Mammary epithelial cell (primary cell): ENCODE measurements around the gene CAB39L.

Source experiments
- EZH2 ChIP-seq: IDR thresholded peaks from 2 replicates; pipeline ENCODE4 v1.6.1; 2012; ENCODE audit warnings: low read length, inconsistent platforms, borderline replicate concordance
- TF ChIP-seq, protein P1 (sequence below), 2 donors: IDR thresholded peaks in 1 of 2; conservative IDR thresholded peaks in 1 of 2; 2 replicates each; pipeline ENCODE4 v1.5.1; 2011 to 2012; ENCODE audit warnings: inconsistent platforms in 2 of 2, low read length in 2 of 2, mild to moderate bottlenecking in 2 of 2, control low read depth in 1 of 2, low read depth in 1 of 2; ENCODE audit not compliant: insufficient read depth in 1 of 2; ENCODE audit errors: extremely low read depth in 1 of 2

DNA sequence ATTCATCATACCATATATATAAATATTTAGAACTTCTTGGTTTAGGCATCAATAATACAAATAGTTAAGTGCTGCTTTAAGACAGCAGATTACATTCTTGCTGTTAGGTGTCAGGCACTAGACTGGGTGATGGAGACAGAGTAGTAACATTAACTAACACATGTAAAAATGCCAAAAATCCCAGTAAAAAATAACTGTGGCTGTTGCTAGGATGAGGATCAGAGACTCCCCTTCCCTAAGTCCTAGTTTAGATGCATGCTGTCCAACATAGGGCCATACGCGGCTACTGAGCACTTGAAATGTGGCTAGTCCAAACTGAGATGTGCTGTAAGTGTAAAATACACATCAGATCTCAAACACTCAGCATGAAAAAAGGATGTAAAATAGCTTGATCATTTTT, 101.4 kb downstream of the CAB39L start:
- TF ChIP-seq, protein P1, sequence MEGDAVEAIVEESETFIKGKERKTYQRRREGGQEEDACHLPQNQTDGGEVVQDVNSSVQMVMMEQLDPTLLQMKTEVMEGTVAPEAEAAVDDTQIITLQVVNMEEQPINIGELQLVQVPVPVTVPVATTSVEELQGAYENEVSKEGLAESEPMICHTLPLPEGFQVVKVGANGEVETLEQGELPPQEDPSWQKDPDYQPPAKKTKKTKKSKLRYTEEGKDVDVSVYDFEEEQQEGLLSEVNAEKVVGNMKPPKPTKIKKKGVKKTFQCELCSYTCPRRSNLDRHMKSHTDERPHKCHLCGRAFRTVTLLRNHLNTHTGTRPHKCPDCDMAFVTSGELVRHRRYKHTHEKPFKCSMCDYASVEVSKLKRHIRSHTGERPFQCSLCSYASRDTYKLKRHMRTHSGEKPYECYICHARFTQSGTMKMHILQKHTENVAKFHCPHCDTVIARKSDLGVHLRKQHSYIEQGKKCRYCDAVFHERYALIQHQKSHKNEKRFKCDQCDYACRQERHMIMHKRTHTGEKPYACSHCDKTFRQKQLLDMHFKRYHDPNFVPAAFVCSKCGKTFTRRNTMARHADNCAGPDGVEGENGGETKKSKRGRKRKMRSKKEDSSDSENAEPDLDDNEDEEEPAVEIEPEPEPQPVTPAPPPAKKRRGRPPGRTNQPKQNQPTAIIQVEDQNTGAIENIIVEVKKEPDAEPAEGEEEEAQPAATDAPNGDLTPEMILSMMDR (conservative IDR thresholded peaks at IDR 0.05 in 1 of 2, IDR thresholded peaks at IDR 0.05 in 1 of 2; ENCODE audit: extremely low read depth in 1 of 2, insufficient read depth in 1 of 2, low read depth in 1 of 2, low read length in 2 of 2): no peak
- TF ChIP-seq EZH2: no peak
